Kidney epithelial cell (primary cell): ENCODE results near the gene PPDPF. TPM values are rescaled to one million over a fixed set of nuclear protein-coding genes. Genes with fewer than 3 reads are reported as not detected.

Experiments used
- DNase-seq: peaks from one replicate; pipeline ENCODE4 v3.0.0-alpha.2; 2010; ENCODE audit warnings: low read depth
- H3K27me3 ChIP-seq: 2 replicates; pipeline ENCODE4 v1.6.0; 2011; ENCODE audit warnings: low read length; ENCODE audit not compliant: control insufficient read depth, insufficient read depth
- H3K36me3 ChIP-seq: 2 replicates; pipeline ENCODE4 v1.5.1; 2011; ENCODE audit warnings: low read length; ENCODE audit not compliant: control insufficient read depth, insufficient read depth
- H3K4me3 ChIP-seq: 2 replicates; pipeline ENCODE4 v1.5.1; 2011; ENCODE audit warnings: low read depth, mild to moderate bottlenecking, control low read depth, low read length
- total RNA-seq: library from RNA; depleted of rRNA; stranded (reverse); fragments of >200 nt; gene quantifications from 2 replicates; pipeline ENCODE4 v1.2.3, GENCODE V29; 2015
- TF ChIP-seq, protein P1 (sequence below): IDR thresholded peaks from 2 replicates; pipeline ENCODE4 v1.5.1; 2011; ENCODE audit warnings: mild to moderate bottlenecking, moderate library complexity, low read length, control low read depth, inconsistent platforms; ENCODE audit not compliant: insufficient read depth, poor library complexity, severe bottlenecking

The PPDPF gene
- total RNA-seq, 1 donor from 2014 or later, result 114 TPM

DNA sequence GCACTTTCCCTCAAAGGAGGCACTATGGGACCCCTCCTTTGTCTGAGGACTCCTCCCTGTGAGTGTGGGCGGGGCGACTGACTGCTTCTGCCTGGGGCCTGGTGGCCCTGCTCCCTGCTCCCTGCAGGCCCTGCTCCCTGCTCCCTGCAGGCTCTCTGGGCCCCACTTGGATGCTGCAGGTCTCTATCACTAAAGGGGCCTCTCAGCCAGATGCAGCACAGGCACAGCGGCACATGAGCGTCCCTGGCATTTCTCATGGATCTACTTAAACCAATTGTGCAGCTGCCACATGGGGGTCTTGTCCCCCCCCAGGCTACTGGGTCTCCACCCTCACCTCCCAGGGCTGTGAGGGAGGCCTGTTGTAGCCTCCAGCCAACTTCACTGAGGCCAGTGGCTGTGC, 29.5 kb upstream of the PPDPF start:
- DNase-seq, result no peak
- Histone ChIP-seq H3K4me3 (no peak overlapping the region), H3K27me3 (peaks cover 26% of the 10 kb centered on the region)

DNA sequence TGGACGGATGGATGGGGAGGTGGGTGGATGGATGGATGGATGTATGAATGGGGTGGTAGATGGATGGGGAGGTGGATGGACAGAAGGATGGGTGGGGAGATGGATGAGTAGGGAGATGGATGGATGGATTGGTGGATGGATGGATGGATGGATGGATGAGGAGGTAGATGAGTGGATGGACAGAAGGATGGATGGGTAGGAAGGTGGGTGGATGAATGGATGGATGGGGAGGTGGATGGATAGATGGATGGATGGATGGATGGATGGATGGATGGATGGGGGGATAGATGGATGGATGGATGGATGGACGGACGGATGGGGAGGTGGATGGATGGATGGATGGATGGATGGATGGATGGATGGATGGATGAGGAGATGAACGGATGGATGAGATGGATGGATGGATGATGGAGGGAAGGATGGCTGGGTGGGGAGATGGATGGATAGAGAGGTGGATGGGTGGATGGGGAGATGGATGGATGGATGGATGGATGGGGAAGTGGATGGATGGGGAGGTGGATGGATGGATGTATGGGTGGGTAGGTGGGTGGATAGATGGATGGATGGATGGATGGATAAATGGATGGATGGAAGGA, 28.8 kb upstream of the PPDPF start:
- H3K27me3 ChIP-seq, result peaks cover 27% of the 10 kb centered on the region
- H3K4me3 ChIP-seq, result no peak overlapping the region
- no peak for DNase-seq
- no peaks in the 10 kb centered on the region for H3K36me3 ChIP-seq
- TF ChIP-seq, protein P1, sequence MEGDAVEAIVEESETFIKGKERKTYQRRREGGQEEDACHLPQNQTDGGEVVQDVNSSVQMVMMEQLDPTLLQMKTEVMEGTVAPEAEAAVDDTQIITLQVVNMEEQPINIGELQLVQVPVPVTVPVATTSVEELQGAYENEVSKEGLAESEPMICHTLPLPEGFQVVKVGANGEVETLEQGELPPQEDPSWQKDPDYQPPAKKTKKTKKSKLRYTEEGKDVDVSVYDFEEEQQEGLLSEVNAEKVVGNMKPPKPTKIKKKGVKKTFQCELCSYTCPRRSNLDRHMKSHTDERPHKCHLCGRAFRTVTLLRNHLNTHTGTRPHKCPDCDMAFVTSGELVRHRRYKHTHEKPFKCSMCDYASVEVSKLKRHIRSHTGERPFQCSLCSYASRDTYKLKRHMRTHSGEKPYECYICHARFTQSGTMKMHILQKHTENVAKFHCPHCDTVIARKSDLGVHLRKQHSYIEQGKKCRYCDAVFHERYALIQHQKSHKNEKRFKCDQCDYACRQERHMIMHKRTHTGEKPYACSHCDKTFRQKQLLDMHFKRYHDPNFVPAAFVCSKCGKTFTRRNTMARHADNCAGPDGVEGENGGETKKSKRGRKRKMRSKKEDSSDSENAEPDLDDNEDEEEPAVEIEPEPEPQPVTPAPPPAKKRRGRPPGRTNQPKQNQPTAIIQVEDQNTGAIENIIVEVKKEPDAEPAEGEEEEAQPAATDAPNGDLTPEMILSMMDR, result no peak

More for the DNA sequence above, 29.5 kb upstream of the PPDPF start:
- TF ChIP-seq, protein P1, result no peak
- H3K36me3 ChIP-seq, result no peaks in the 10 kb centered on the region

DNA sequence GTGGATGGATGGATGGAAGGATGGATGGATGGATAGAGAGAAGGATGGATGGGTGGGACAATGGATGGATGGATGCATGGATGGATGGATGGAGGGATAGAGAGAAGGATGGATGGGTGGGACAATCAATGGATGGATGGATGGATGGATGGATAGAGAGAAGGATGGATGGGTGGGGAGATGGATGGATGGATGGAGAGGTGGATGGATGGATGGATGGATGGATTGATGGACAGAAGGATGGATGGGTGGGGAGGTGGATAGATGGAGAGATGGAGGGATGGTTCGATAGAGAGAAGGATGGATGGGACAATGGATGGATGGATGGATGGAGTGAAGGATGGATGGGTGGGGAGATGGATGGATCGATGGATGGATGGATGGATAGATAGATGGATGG, 28.0 kb upstream of the PPDPF start:
- DNase-seq, result no peak
- H3K4me3 ChIP-seq, result no peak overlapping the region
- TF ChIP-seq, protein P1, result no peak
- H3K36me3 ChIP-seq, result no peaks in the 10 kb centered on the region
- peaks cover 22% of the 10 kb centered on the region for H3K27me3 ChIP-seq

DNA sequence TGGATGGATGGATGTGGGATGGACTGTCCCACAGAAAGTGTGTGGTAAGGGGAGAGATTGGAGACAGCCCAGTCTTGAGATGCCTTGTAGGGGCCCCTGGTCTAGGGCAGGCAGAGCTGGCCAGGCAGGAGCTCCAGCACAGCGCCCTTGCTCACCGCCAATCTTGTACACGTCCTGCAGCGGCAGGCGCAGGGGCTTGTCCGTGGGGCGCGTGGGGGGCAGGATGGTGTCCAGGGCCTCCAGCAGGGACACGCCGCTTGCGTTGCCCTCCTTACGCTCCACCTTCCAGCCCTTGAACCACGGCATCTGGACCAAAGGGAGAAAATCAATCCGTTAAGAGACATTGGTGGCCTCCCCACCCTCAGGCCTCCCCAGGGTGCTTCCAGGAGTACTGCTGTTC, 27.6 kb upstream of the PPDPF start:
- TF ChIP-seq, protein P1, result no peak
- Histone ChIP-seq H3K4me3 (no peak overlapping the region), H3K27me3 (peaks cover 21% of the 10 kb centered on the region), H3K36me3 (no peaks in the 10 kb centered on the region)
- DNase-seq, result no peak

DNA sequence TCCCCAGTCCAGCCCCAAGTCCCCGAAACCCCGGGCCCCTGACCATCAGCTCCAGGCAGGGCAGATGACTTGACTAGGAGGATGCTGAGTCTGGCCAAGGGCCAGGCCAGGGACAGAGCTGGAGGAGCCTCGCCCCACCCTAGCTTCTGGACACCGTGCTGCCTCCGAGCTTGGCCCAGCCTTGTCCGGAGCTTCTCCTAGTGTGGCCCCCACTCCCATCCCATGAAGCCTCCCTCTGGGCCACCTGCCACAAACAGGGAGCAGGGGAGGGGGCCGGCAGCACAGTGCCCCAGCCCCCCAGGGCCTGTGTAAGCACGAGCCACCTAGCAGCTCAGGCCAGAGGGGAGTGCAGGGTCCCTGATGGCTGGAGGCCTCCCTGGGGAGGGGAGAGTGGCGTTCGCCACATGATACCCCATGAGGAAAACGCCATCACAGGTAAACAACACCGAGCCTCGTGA, 27.0 kb upstream of the PPDPF start:
- H3K4me3 ChIP-seq, result no peak overlapping the region
- DNase-seq, result no peak
- peaks cover 24% of the 10 kb centered on the region for H3K27me3 ChIP-seq
- no peaks in the 10 kb centered on the region for H3K36me3 ChIP-seq
- TF ChIP-seq, protein P1, result no peak

DNA sequence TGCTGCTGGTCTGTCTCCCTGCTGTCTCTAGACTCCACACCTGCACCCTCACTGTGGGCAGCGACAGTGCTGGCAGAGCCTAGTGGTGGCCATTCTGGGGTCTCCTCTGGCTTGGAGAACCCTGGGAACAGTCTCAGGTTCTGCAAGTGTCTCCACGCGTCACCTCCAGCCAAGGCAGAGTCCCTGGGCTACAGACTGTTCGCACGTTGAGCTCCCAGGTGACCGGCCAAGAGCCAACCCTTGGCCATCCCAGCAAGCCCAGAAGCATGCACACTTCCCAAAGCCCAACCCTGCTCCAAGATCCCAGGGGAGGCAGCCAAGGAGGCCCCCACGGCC, 26.5 kb upstream of the PPDPF start:
- DNase-seq, result no peak
- Histone ChIP-seq H3K36me3 (no peaks in the 10 kb centered on the region), H3K27me3 (peaks cover 19% of the 10 kb centered on the region), H3K4me3 (no peak overlapping the region)
- TF ChIP-seq, protein P1, result no peak
